HCT116 (cell line): ENCODE results near the gene MCC. TPM values are rescaled to one million over a fixed set of nuclear protein-coding genes. Genes with fewer than 3 reads are reported as not detected.
A peak's percentile ranks its signal among the peaks of the same experiment; 100 is the strongest.

Experiments
- ATAC-seq: fragments of 200-7000 bp; cut with Tn5 transposase; 2 replicates; pipeline ENCODE4 v1.9.1; 2020; ENCODE audit warnings: mild to moderate bottlenecking, moderate library complexity
- BruUV-seq: library from RNA; stranded (reverse); fragments of 400-500 nt; replicated peaks from 2 replicates; lab custom pipeline; 2021; lab: Mats Ljungman, UMichigan
- CTCF ChIA-PET: fragments of 300-600 bp; sonication (Branson Sonifier 250); formaldehyde crosslinking; loops from one replicate; lab custom pipeline; 2021; ENCODE audit warnings: antibody characterized with exemption; lab: Charles Lee
- POLR2A ChIA-PET: fragments of 300-600, 350-600 bp; sonication (Branson Sonifier 250); formaldehyde crosslinking; loops from one replicate; lab custom pipeline; 2021; ENCODE audit warnings: antibody characterized with exemption; lab: Charles Lee
- RAD21 ChIA-PET, 2 experiments: fragments of 300-600 bp; sonication (Branson Sonifier 250); formaldehyde crosslinking; loops; one replicate each; lab custom pipeline; 2023; ENCODE audit warnings: low total read pairs in 2 of 2; ENCODE audit not compliant: uncharacterized antibody in 2 of 2, unreplicated experiment in 2 of 2, low non-redundant PET in 1 of 2; lab: Charles Lee
- DNase-seq: peaks from one replicate; pipeline ENCODE4 v3.0.0-alpha.2; 2010; ENCODE audit warnings: low read depth, low spot score
- H2AFZ ChIP-seq: fragments of 200-600 bp; shearing (Covaris generic), sonication (generic); 2 replicates; pipeline ENCODE4 v1.6.1; 2017; ENCODE audit warnings: low read depth, mixed run types, mixed read lengths, antibody characterized with exemption, low read length; ENCODE audit not compliant: poor library complexity, severe bottlenecking
- H3K27ac ChIP-seq: 2 replicates; pipeline ENCODE4 v1.5.1; 2012; ENCODE audit warnings: low read depth, low read length
- H3K27me3 ChIP-seq: fragments of 200-600 bp; sonication (generic); 2 replicates; pipeline ENCODE4 v1.6.1; 2016; ENCODE audit warnings: mixed run types, low read length, mixed read lengths; ENCODE audit not compliant: insufficient read depth
- H3K36me3 ChIP-seq, 2 experiments: fragments of 200-500 bp in 1 of 2; fragments of 200-600 bp in 1 of 2; sonication (Bioruptor generic) in 1 of 2; sonication (generic) in 1 of 2; 2 replicates each; pipeline versions ENCODE4 v1.5.1 to v1.6.1; 2014 to 2016; ENCODE audit warnings: low read length in 2 of 2, inconsistent platforms in 1 of 2, mixed read lengths in 1 of 2, mixed run types in 1 of 2; ENCODE audit not compliant: insufficient read depth in 2 of 2, control insufficient read depth in 1 of 2
- H3K4me1 ChIP-seq, 2 experiments: fragments of 200-600 bp in 1 of 2; sonication (generic) in 1 of 2; 2 replicates each; pipeline versions ENCODE4 v1.5.1 to v1.6.1; 2012 to 2017; ENCODE audit warnings: low read length in 2 of 2, inconsistent platforms in 1 of 2, mild to moderate bottlenecking in 1 of 2, mixed read lengths in 1 of 2, mixed run types in 1 of 2, moderate library complexity in 1 of 2; ENCODE audit not compliant: insufficient read depth in 2 of 2, control insufficient read depth in 1 of 2
- H3K4me2 ChIP-seq: fragments of 200-600 bp; sonication (generic); 2 replicates; pipeline ENCODE4 v1.6.1; 2017; ENCODE audit warnings: mixed run types, low read length, mixed read lengths
- H3K4me3 ChIP-seq, 2 experiments: fragments of 200-600 bp in 1 of 2; sonication (generic) in 1 of 2; replicated peaks in 1 of 2; 2 replicates each; pipeline ENCODE4 v1.5.1; 2011 to 2016; ENCODE audit warnings: low read length in 2 of 2, control low read depth in 1 of 2, low read depth in 1 of 2, mild to moderate bottlenecking in 1 of 2, mixed read lengths in 1 of 2, mixed run types in 1 of 2
- H3K79me2 ChIP-seq: fragments of 200-600 bp; sonication (generic); 2 replicates; pipeline ENCODE4 v1.6.1; 2017; ENCODE audit warnings: mild to moderate bottlenecking, mixed run types, low read length, moderate library complexity, mixed read lengths; ENCODE audit not compliant: insufficient read depth
- H3K9ac ChIP-seq: fragments of 200-600 bp; sonication (generic); 2 replicates; pipeline ENCODE4 v1.6.1; 2016; ENCODE audit warnings: low read length, mixed read lengths
- H3K9me2 ChIP-seq: fragments of 200-600 bp; sonication (generic), shearing (Covaris generic); 2 replicates; pipeline ENCODE4 v1.6.1; 2017; ENCODE audit warnings: mixed run types, mild to moderate bottlenecking, moderate library complexity; ENCODE audit not compliant: insufficient read depth
- H3K9me3 ChIP-seq, 2 experiments: fragments of 200-500 bp in 1 of 2; fragments of 200-600 bp in 1 of 2; sonication (Bioruptor generic) in 1 of 2; sonication (generic) in 1 of 2; 2 replicates each; pipeline ENCODE4 v1.6.1; 2014 to 2017; ENCODE audit warnings: low read length in 2 of 2, mixed read lengths in 2 of 2, inconsistent platforms in 1 of 2, low read depth in 1 of 2, mild to moderate bottlenecking in 1 of 2, mixed run types in 1 of 2, moderate library complexity in 1 of 2; ENCODE audit not compliant: control insufficient read depth in 1 of 2, insufficient read depth in 1 of 2
- H4K20me1 ChIP-seq: fragments of 200-600 bp; sonication (generic), shearing (Covaris generic); 2 replicates; pipeline ENCODE4 v1.6.1; 2017; ENCODE audit warnings: mixed run types, mild to moderate bottlenecking, moderate library complexity; ENCODE audit not compliant: insufficient read depth
- CBX3 ChIP-seq: IDR thresholded peaks from 2 replicates; pipeline ENCODE4 v1.6.1; 2012; ENCODE audit warnings: low read depth
- CTCF ChIP-seq, 3 experiments: fragments of 200-600 bp in 1 of 3; sonication (generic) in 1 of 3; IDR thresholded peaks in 2 of 3; conservative IDR thresholded peaks in 1 of 3; 2 replicates each; pipeline ENCODE4 v1.5.1; 2012 to 2017; ENCODE audit warnings: low read depth in 2 of 3, low read length in 2 of 3, antibody characterized with exemption in 1 of 3, borderline replicate concordance in 1 of 3, control low read depth in 1 of 3, mild to moderate bottlenecking in 1 of 3, mixed read lengths in 1 of 3, mixed run types in 1 of 3, moderate library complexity in 1 of 3; ENCODE audit not compliant: insufficient read depth in 1 of 3
- JUND ChIP-seq: IDR thresholded peaks from 2 replicates; pipeline ENCODE4 v1.6.1; 2012
- RAD21 ChIP-seq: IDR thresholded peaks from 2 replicates; pipeline ENCODE4 v1.6.1; 2012; ENCODE audit warnings: low read depth, mild to moderate bottlenecking
- SP1 ChIP-seq: IDR thresholded peaks from 2 replicates; pipeline ENCODE4 v1.6.1; 2012; ENCODE audit warnings: low read depth
- SRF ChIP-seq: IDR thresholded peaks from 2 replicates; pipeline ENCODE4 v1.6.1; 2012; ENCODE audit warnings: low read depth
- ZNF274 ChIP-seq: fragments of 200-500 bp; sonication (Bioruptor generic); IDR thresholded peaks from 2 replicates; pipeline ENCODE4 v1.6.1; 2014; ENCODE audit warnings: mild to moderate bottlenecking, low read depth, low read length, inconsistent platforms
- intact Hi-C: fragments of 100-400 bp; cut with micrococcal nuclease; formaldehyde crosslinking; loops from 2 replicates; pipeline ENCODE4 v1.10.0; 2022
- total RNA-seq: library from RNA; stranded (reverse); gene quantifications from one replicate; pipeline ENCODE4 v1.2.1, GENCODE V29; 2021; ENCODE audit not compliant: unreplicated experiment
- TF ChIP-seq, protein P1 (sequence below): IDR thresholded peaks from 2 replicates; pipeline ENCODE4 v1.6.1; 2012

The MCC gene
- total RNA-seq, 1 experiment from 2014 or later: 20.1 TPM

- Histone ChIP-seq H3K9me2 (no peaks in the 10 kb centered on the region), H3K9ac (no peak overlapping the region), H2AFZ (no peak overlapping the region), H3K4me3 (no peak overlapping the region), H3K27me3 (no peaks in the 10 kb centered on the region), H3K36me3 (peaks cover 3 to 15% of the 10 kb centered on the region in 2 experiments; a peak in 2 of 4 replicates), H3K4me1 (peaks cover 0 to 10% of the 10 kb centered on the region in 2 experiments; a peak in 1 of 4 replicates), H3K27ac (no peak overlapping the region), H3K4me2 (no peak overlapping the region), H4K20me1 (no peaks in the 10 kb centered on the region), H3K79me2 (no peaks in the 10 kb centered on the region), H3K9me3 (no peaks in the 10 kb centered on the region)
- no peak for ATAC-seq
- RAD21 ChIA-PET: no interaction called here
- intact Hi-C loops: no loop called here
- CTCF ChIA-PET: no interaction called here
- POLR2A ChIA-PET: no interaction called here
- DNase-seq: no peak
- no peak for TF ChIP-seq RAD21
- no peak for TF ChIP-seq ZNF274
- no peak for TF ChIP-seq SRF
- no peak for TF ChIP-seq JUND
- TF ChIP-seq, protein P1, sequence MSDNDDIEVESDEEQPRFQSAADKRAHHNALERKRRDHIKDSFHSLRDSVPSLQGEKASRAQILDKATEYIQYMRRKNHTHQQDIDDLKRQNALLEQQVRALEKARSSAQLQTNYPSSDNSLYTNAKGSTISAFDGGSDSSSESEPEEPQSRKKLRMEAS: no peak
- TF ChIP-seq CTCF (IDR thresholded peaks at IDR 0.05 in 2 of 3, conservative IDR thresholded peaks at IDR 0.05 in 1 of 3; ENCODE audit: borderline replicate concordance in 1 of 3, insufficient read depth in 1 of 3, low read depth in 2 of 3, low read length in 2 of 3): no peak
- no peak for TF ChIP-seq SP1
- BruUV-seq: no TSS peak
Observed at GRCh38 chr5:113029614-113030013, 458.6 kb downstream of the MCC start.

- CTCF ChIA-PET: no interaction called here
Observed at GRCh38 chr5:113027431-113027830, 460.8 kb downstream of the MCC start.

More at GRCh38 chr5:113027431-113027830, 460.8 kb downstream of the MCC start:
- no peak for TF ChIP-seq CBX3
- TF ChIP-seq CTCF (IDR thresholded peaks at IDR 0.05 in 2 of 3, conservative IDR thresholded peaks at IDR 0.05 in 1 of 3; ENCODE audit: borderline replicate concordance in 1 of 3, insufficient read depth in 1 of 3, low read depth in 2 of 3, low read length in 2 of 3): peak in 2 of 3 experiments; percentile 4 to 22; a peak in 1 of 6 replicates
- no peak for DNase-seq
- no peak overlapping the region for H2AFZ ChIP-seq
- H3K4me3 ChIP-seq: no peak overlapping the region
- H3K4me1 ChIP-seq: peaks cover 0 to 15% of the 10 kb centered on the region in 2 experiments; a peak in 2 of 4 replicates
- peaks cover 3 to 27% of the 10 kb centered on the region in 2 experiments; a peak in 2 of 4 replicates for H3K36me3 ChIP-seq
- intact Hi-C loops: no loop called here
- ChIA-PET POLR2A (no interaction called here), RAD21 (no interaction called here)
- no peak overlapping the region for H3K4me2 ChIP-seq
- no peak overlapping the region for H3K9ac ChIP-seq
- no peaks in the 10 kb centered on the region for H3K27me3 ChIP-seq
- H4K20me1 ChIP-seq: no peaks in the 10 kb centered on the region
- H3K9me2 ChIP-seq: no peaks in the 10 kb centered on the region
- H3K9me3 ChIP-seq: no peaks in the 10 kb centered on the region
- ATAC-seq: peak; percentile 52
- H3K79me2 ChIP-seq: 0 out of 2 replicates have a peak, but pooled peaks cover 3% of the 10 kb centered on the region
- H3K27ac ChIP-seq: no peak overlapping the region
- no TSS peak for BruUV-seq
